Large intestine (tissue), 3 donors: ENCODE measurements around the gene ALK. TPM values are rescaled to one million over a fixed set of nuclear protein-coding genes. Genes with fewer than 3 reads are reported as not detected.

Experiments
- DNase-seq, 2 donors: peaks; one replicate each; pipeline versions ENCODE4 v3.0.0 to v3.0.0-alpha.2; 2013
- H3K27ac ChIP-seq: one replicate; pipeline ENCODE4 v1.5.1; 2013; ENCODE audit warnings: low read length
- H3K27me3 ChIP-seq: 2 replicates; pipeline ENCODE4 v1.6.1; 2013; ENCODE audit warnings: low read length; ENCODE audit not compliant: control insufficient read depth, insufficient read depth
- H3K36me3 ChIP-seq: 2 replicates; pipeline ENCODE4 v1.6.1; 2013; ENCODE audit warnings: low read length; ENCODE audit not compliant: control insufficient read depth, insufficient read depth
- H3K4me1 ChIP-seq: one replicate; pipeline ENCODE4 v1.6.1; 2013; ENCODE audit warnings: low read length; ENCODE audit not compliant: control insufficient read depth, insufficient read depth
- H3K4me3 ChIP-seq: one replicate; pipeline ENCODE4 v1.5.1; 2013; ENCODE audit warnings: low read length
- H3K9me3 ChIP-seq: one replicate; pipeline ENCODE4 v1.6.1; 2013; ENCODE audit warnings: mild to moderate bottlenecking, low read depth, low read length, moderate library complexity; ENCODE audit not compliant: control insufficient read depth
- WGBS: methylation state at CpG from one replicate; pipeline ENCODE4 v1.1.5; 2013; ENCODE audit warnings: low lambda C conversion rate; ENCODE audit not compliant: insufficient coverage; 5-methylcytosine and 5-hydroxymethylcytosine counted together
- polyA plus RNA-seq: library from polyadenylated mRNA; unstranded; fragments of 120-200 nt; gene quantifications from one replicate; pipeline ENCODE4 v1.2.1, GENCODE V29; 2013

Gene ALK
- polyA plus RNA-seq, 1 donor, result 1.5 TPM

DNA sequence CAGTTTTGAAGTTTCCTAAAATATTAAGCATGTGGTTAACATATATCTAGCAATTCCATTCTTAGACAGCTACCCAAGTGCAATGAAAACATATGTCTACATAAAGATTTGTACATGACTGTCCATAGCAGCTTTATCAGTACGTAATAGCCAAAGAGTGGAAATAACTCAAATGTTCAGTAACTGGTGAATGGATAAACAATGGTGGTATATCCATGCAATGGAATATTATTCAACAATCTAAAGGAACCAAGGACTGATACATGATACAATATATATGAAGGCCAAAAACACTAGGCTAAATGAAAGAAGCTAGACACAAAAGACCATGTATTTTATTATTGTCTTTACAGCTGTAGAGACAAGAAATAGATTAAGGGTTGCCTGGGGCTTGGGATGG, 361.4 kb downstream of the ALK start:
- H3K36me3 ChIP-seq, result no peaks in the 10 kb centered on the region
- H3K4me3 ChIP-seq, result no peak overlapping the region
- no peaks in the 10 kb centered on the region for H3K27me3 ChIP-seq
- no peak overlapping the region for H3K27ac ChIP-seq
- WGBS, result 88% methylated on average over 1 of the region's 1 CpG
- no peak for DNase-seq
- no peaks in the 10 kb centered on the region for H3K4me1 ChIP-seq
- H3K9me3 ChIP-seq, result no peaks in the 10 kb centered on the region

DNA sequence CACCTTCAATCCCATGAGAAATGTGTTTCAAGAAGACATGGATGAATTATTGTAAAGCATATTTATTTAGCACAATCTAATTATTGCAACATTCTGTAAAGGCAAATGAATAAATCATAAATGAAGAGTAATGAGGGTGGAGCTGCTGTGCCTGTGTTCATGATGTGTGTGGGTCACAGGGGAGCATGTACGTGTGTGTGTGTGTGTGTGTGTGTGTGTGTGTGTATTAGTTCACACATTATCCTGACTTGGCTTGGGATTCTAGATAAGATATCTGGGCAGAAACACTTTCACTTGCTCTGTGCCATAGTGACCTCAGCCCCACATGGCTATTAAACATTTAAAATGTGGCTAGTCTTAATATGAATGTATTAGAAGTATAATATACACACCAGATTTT, 361.8 kb downstream of the ALK start:
- no peak overlapping the region for H3K4me3 ChIP-seq
- H3K36me3 ChIP-seq, result no peaks in the 10 kb centered on the region
- H3K27me3 ChIP-seq, result no peaks in the 10 kb centered on the region
- no peaks in the 10 kb centered on the region for H3K4me1 ChIP-seq
- no CpG with 5 or more reads among the region's 1 CpG for whole genome bisulfite sequencing
- no peak overlapping the region for H3K27ac ChIP-seq
- H3K9me3 ChIP-seq, result no peaks in the 10 kb centered on the region
- no peak for DNase-seq

DNA sequence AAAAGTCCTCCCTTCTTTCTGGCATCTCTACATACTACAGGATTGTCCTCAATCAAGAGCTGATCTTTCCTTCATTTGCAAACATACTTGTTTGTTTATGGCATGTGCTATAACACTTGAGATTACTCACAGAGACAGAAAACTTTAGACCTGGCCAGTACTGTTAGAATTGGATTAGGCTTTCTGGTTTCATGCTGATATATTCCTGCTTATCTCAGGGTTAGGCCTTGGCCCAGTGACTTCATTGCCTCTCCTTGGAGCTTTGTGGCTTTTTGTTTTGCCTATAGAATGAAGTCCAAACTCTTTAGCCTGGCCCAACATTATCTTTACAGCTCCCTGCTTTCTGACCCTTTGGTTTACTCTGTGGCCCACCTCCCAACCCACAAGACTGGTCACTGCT, 363.3 kb downstream of the ALK start:
- Histone ChIP-seq H3K27me3 (no peaks in the 10 kb centered on the region), H3K4me3 (no peak overlapping the region), H3K4me1 (no peaks in the 10 kb centered on the region), H3K9me3 (no peaks in the 10 kb centered on the region), H3K27ac (no peak overlapping the region), H3K36me3 (no peaks in the 10 kb centered on the region)
- no peak for DNase-seq

DNA sequence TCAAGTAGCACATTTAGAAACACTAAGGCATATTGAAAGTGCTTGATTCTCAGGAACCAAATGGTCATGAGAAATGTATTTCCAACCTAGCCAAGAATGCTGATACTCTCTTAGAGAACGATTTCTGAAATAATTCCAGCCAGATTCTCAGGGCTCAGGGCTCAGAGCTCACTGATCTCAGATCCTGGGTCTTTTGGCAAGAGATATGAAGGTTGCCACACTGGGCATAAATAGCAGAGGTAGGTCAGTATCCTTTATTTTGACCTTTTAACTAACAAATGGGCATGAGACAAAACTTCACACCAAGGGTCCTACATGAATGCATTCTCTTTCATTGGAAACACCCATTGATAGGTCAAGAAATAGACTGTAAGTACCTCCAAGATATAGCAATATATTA, 364.1 kb downstream of the ALK start:
- no CpG with 5 or more reads among the region's 1 CpG for WGBS
- H3K4me3 ChIP-seq, result no peak overlapping the region
- no peaks in the 10 kb centered on the region for H3K27me3 ChIP-seq
- H3K9me3 ChIP-seq, result no peaks in the 10 kb centered on the region
- H3K27ac ChIP-seq, result no peak overlapping the region
- H3K4me1 ChIP-seq, result no peaks in the 10 kb centered on the region
- no peak for DNase-seq
- no peaks in the 10 kb centered on the region for H3K36me3 ChIP-seq

DNA sequence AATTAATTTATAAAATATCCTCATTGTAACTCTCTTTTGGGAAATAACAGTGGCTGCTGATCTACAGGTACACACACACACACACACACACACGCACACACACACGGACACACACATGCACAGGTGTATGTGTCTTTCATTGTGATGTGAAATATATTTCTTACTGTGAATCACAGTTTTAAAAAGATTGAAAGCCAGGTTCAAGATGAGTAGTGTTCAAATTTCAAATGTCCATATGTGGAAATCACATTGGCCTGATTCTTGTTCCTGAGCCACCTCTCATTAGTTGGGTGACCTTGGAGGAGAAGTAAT, 372.4 kb downstream of the ALK start:
- DNase-seq, result no peak
- Histone ChIP-seq H3K27me3 (no peaks in the 10 kb centered on the region), H3K9me3 (no peaks in the 10 kb centered on the region), H3K4me1 (no peaks in the 10 kb centered on the region), H3K36me3 (no peaks in the 10 kb centered on the region), H3K27ac (no peak overlapping the region), H3K4me3 (no peak overlapping the region)
- no CpG with 5 or more reads among the region's 2 CpGs for WGBS

DNA sequence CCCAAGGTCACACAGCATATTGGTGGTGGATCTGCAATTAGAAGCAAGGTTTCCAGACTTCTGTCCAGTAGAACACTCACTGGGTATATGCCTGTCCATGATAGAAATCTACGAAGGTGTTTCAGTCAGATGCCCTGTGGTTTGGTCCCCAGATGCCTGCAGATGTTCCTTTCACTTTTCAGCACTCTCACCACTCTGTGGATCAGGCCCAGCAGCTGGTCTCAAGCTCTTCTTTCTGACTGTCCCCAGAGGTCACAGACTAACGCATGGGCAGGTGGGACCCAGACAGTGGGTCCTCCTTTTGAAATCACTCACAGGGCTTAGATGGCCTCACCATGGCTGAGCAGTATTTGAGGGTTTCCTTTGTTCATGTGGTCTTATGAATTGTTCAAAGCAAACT, 376.5 kb downstream of the ALK start:
- WGBS, result no CpG with 5 or more reads among the region's 2 CpGs
- DNase-seq, result no peak
- Histone ChIP-seq H3K27me3 (no peaks in the 10 kb centered on the region), H3K4me1 (no peaks in the 10 kb centered on the region), H3K9me3 (no peaks in the 10 kb centered on the region), H3K36me3 (no peaks in the 10 kb centered on the region), H3K27ac (no peak overlapping the region), H3K4me3 (no peak overlapping the region)

DNA sequence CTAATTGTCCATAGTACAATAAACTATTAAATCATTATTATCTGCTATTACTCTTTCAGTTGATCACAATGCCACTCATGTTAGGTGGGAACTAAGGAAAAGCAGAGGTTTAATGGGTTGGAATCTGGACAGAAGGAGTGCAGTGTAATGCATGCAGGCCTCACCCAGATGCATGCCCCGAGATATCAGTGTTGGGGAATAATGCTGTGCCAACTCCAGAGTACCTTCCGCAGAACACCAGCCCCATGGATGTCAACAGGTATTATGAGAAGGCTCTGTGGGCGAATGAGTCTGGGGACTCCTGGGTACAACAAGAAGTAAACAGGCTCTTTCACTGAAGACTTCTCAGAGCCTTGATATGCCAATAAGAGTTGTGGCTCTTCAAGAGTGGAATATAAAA, 377.4 kb downstream of the ALK start:
- Histone ChIP-seq H3K4me1 (no peaks in the 10 kb centered on the region), H3K36me3 (no peaks in the 10 kb centered on the region), H3K27ac (no peak overlapping the region), H3K27me3 (no peaks in the 10 kb centered on the region), H3K9me3 (no peaks in the 10 kb centered on the region), H3K4me3 (no peak overlapping the region)
- DNase-seq, result no peak
- no CpG with 5 or more reads among the region's 3 CpGs for WGBS

DNA sequence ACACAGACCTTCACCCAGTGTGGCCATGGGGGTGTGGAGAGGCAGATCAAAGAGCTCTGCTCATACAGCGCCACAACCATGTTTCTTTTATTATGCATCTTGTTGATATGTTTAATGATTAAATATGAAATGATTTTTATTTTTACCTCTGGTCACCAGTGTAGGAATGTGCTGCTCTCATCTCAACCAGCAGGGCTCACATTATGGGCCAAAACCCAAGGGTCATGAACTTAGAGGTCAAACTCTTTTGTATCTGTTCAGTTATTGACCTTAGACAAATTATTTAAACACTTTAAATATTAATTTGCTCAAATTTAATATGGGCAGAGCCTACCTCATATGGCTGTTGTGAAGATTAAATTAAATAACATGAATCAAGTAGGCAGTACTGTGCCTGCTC, 386.2 kb downstream of the ALK start:
- DNase-seq, result no peak

DNA sequence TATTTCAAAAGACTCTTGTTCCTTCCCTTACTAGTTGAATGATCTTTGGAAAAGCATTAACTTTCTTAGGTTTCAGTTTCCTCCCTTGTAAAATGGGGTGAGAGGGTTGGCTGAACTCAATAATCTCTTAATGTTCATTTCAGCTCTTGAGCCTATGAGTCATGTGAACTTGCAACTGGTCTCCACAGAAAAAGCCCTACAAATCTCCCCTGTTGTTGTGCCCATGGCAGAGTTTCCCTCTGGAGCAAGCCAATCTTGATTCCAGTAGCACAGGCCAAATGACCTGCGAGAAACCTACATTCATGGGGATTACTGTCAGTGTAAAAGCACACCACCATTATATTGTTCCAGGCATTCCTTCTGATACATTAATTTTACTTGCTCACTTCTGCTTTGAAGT, 388.9 kb downstream of the ALK start:
- Histone ChIP-seq H3K27me3 (no peaks in the 10 kb centered on the region), H3K4me1 (no peaks in the 10 kb centered on the region), H3K27ac (no peak overlapping the region), H3K9me3 (no peaks in the 10 kb centered on the region), H3K4me3 (no peak overlapping the region), H3K36me3 (no peaks in the 10 kb centered on the region)
- DNase-seq, result no peak
- WGBS, result no CpG with 5 or more reads among the region's 1 CpG

More for the DNA sequence above, 386.2 kb downstream of the ALK start:
- Histone ChIP-seq H3K27me3 (no peaks in the 10 kb centered on the region), H3K27ac (no peak overlapping the region), H3K36me3 (no peaks in the 10 kb centered on the region), H3K9me3 (no peaks in the 10 kb centered on the region), H3K4me1 (no peaks in the 10 kb centered on the region), H3K4me3 (no peak overlapping the region)
- WGBS, result no CpG with 5 or more reads among the region's 1 CpG

DNA sequence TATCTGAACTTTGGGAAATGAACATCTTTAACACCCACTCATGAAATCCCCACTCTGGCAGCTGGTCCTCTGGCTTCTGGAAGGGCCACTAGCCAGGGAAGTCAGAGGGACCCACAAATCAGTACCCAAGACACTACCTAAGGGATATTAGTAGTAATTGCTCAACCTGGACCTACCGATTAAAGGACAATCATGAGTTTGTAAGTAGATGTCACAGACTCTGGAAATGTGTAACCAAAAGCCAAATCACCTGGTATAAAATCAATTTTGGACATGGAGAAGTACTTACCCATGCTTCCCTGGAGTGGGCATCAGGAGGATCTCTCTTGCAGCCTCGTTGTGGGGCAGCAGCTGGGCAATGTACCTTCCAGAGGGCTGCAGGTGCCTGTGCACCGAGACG, 389.8 kb downstream of the ALK start:
- no peaks in the 10 kb centered on the region for H3K4me1 ChIP-seq
- no peaks in the 10 kb centered on the region for H3K9me3 ChIP-seq
- H3K36me3 ChIP-seq, result no peaks in the 10 kb centered on the region
- no peak for DNase-seq
- no peak overlapping the region for H3K4me3 ChIP-seq
- H3K27me3 ChIP-seq, result no peaks in the 10 kb centered on the region
- WGBS, result no CpG with 5 or more reads among the region's 4 CpGs
- no peak overlapping the region for H3K27ac ChIP-seq

DNA sequence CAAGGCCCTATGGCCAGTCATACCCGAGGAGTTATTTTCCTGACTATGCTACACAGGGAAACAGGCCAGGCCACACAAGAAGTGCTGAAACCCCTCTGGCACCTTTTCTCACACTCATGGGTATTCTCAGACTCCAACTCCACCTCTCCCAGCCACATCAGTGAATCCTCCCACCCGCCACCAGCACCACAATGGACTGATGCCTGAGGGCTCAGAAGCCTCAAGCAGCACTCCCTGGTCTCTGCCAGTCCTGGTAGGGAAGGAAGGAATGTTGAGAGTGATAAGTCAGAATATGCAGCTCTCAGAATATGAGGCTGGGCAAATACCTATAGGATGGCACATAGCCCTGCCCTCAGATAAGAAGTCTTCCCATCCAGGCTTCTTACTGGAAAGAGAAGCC, 391.1 kb downstream of the ALK start:
- WGBS, result no CpG with 5 or more reads among the region's 2 CpGs
- Histone ChIP-seq H3K36me3 (no peaks in the 10 kb centered on the region), H3K4me1 (no peaks in the 10 kb centered on the region), H3K9me3 (no peaks in the 10 kb centered on the region), H3K4me3 (no peak overlapping the region), H3K27ac (no peak overlapping the region), H3K27me3 (no peaks in the 10 kb centered on the region)
- DNase-seq, result no peak
